HepG2 (cell line): ENCODE results near the gene TMEM190. TPM values are rescaled to one million over a fixed set of nuclear protein-coding genes. Genes with fewer than 3 reads are reported as not detected.

Source experiments
- ATAC-seq: fragments of 200-7000 bp; cut with Tn5 transposase; 3 replicates; pipeline ENCODE4 v1.9.1; 2020; ENCODE audit warnings: mild to moderate bottlenecking, moderate library complexity
- BruUV-seq: library from RNA; stranded (reverse); fragments of 400-500 nt; replicated peaks from 2 replicates; lab custom pipeline; 2021; lab: Mats Ljungman, UMichigan
- CTCF ChIA-PET: fragments of 300-600 bp; formaldehyde crosslinking; extraction: SDS; loops from one replicate; lab custom pipeline; 2021; ENCODE audit warnings: low total read pairs, inconsistent platforms, low intra/inter-chr PET ratio; lab: Yijun Ruan, JAX
- POLR2A ChIA-PET: fragments of 350-600 bp; sonication (Branson Sonifier 250); formaldehyde crosslinking; loops from one replicate; lab custom pipeline; 2020; ENCODE audit warnings: antibody characterized with exemption, inconsistent platforms; lab: Yijun Ruan, JAX
- DNase-seq: peaks from one replicate; pipeline ENCODE4 v3.0.0-alpha.2; 2015; ENCODE audit warnings: low spot score
- FAIRE-seq: peaks from 3 replicates; lab custom pipeline; 2011; peaks lifted over from hg19 to GRCh38; lab: Jason Lieb, UNC
- H2AFZ ChIP-seq: one replicate; pipeline ENCODE4 v1.6.1; 2011; ENCODE audit warnings: low read length, inconsistent platforms
- H3K27ac ChIP-seq: fragments of 300-600 bp; 3 replicates; pipeline ENCODE4 v1.8.0; 2011; ENCODE audit warnings: mixed run types, mild to moderate bottlenecking, mixed read lengths, low read length, inconsistent platforms; ENCODE audit not compliant: insufficient read depth; ENCODE audit errors: extremely low read length
- H3K27me3 ChIP-seq, 2 experiments: fragments of 200-600 bp in 1 of 2; 2 replicates in 1 of 2; 3 replicates in 1 of 2; pipeline versions ENCODE4 v1.6.0 to v1.8.0; 2011; ENCODE audit warnings: low read length in 2 of 2, mild to moderate bottlenecking in 2 of 2, moderate library complexity in 2 of 2, inconsistent platforms in 1 of 2; ENCODE audit not compliant: insufficient read depth in 2 of 2, control insufficient read depth in 1 of 2
- H3K36me3 ChIP-seq, 2 experiments: fragments of 200-600 bp in 1 of 2; replicated peaks in 1 of 2; 2 replicates in 1 of 2; 3 replicates in 1 of 2; pipeline versions ENCODE4 v1.5.1 to v1.8.0; 2011; ENCODE audit warnings: low read length in 2 of 2, inconsistent platforms in 1 of 2; ENCODE audit not compliant: insufficient read depth in 2 of 2, control insufficient read depth in 1 of 2
- H3K4me1 ChIP-seq: 2 replicates; pipeline ENCODE4 v1.5.1; 2012; ENCODE audit warnings: low read length, inconsistent platforms; ENCODE audit not compliant: insufficient read depth
- H3K4me2 ChIP-seq: 2 replicates; pipeline ENCODE4 v1.6.0; 2011; ENCODE audit warnings: low read depth, low read length, inconsistent platforms
- H3K4me3 ChIP-seq, 3 experiments: fragments of 200-600 bp in 1 of 3; sonication (generic), shearing (Covaris generic) in 1 of 3; replicated peaks in 1 of 3; 2 replicates each; pipeline ENCODE4 v1.5.1; 2011 to 2016; ENCODE audit warnings: low read length in 3 of 3, inconsistent platforms in 2 of 3, low read depth in 2 of 3, mild to moderate bottlenecking in 2 of 3, control low read depth in 1 of 3, mixed read lengths in 1 of 3; ENCODE audit not compliant: insufficient read depth in 1 of 3
- H3K79me2 ChIP-seq: one replicate; pipeline ENCODE4 v1.6.1; 2011; ENCODE audit warnings: low read length, inconsistent platforms; ENCODE audit not compliant: insufficient read depth
- H3K9ac ChIP-seq: 2 replicates; pipeline ENCODE4 v1.6.0; 2011; ENCODE audit warnings: mild to moderate bottlenecking, low read depth, low read length, inconsistent platforms; ENCODE audit not compliant: insufficient read depth
- H3K9me3 ChIP-seq: 2 replicates; pipeline ENCODE4 v1.5.1; 2012; ENCODE audit warnings: mild to moderate bottlenecking, low read length
- H4K20me1 ChIP-seq: 2 replicates; pipeline ENCODE4 v1.6.0; 2011; ENCODE audit warnings: inconsistent platforms, mild to moderate bottlenecking, low read length, moderate library complexity; ENCODE audit not compliant: insufficient read depth
- ARID2 ChIP-seq: sonication (generic); formaldehyde crosslinking; IDR thresholded peaks from 2 replicates; pipeline ENCODE4 v1.8.1; 2022; ENCODE audit warnings: mild to moderate bottlenecking, missing genetic modification reagents, borderline replicate concordance
- DR1 ChIP-seq: sonication (generic); formaldehyde crosslinking; IDR thresholded peaks from 2 replicates; pipeline ENCODE4 v1.8.0; 2021; ENCODE audit warnings: mild to moderate bottlenecking, missing genetic modification reagents, inconsistent platforms
- GABPA ChIP-seq, 2 experiments: IDR thresholded peaks; 2 replicates each; pipeline ENCODE4 v1.6.1; 2011 to 2016; ENCODE audit warnings: low read depth in 2 of 2, low read length in 1 of 2, missing biosample characterization in 1 of 2, missing genetic modification characterization in 1 of 2
- MATR3 ChIP-seq: sonication (generic); formaldehyde crosslinking; IDR thresholded peaks from 2 replicates; pipeline ENCODE4 v1.4.0; 2020; ENCODE audit warnings: missing genetic modification reagents
- NPAS2 ChIP-seq: sonication (generic); formaldehyde crosslinking; IDR thresholded peaks from 2 replicates; pipeline ENCODE4 v1.8.0; 2022; ENCODE audit warnings: mild to moderate bottlenecking, missing genetic modification reagents, borderline replicate concordance
- RFX5 ChIP-seq: IDR thresholded peaks from 2 replicates; pipeline ENCODE4 v1.6.1; 2011; ENCODE audit warnings: low read depth, low read length, improper control_type of control experiment
- SATB2 ChIP-seq: sonication (generic); formaldehyde crosslinking; IDR thresholded peaks from 2 replicates; pipeline ENCODE4 v1.5.0; 2020; ENCODE audit warnings: missing genetic modification reagents
- SETDB1 ChIP-seq: sonication (generic); formaldehyde crosslinking; IDR thresholded peaks from 2 replicates; pipeline ENCODE4 v1.5.1; 2020; ENCODE audit warnings: missing genetic modification reagents, mild to moderate bottlenecking, borderline replicate concordance
- ZNF441 ChIP-seq: sonication (generic); formaldehyde crosslinking; IDR thresholded peaks from 2 replicates; pipeline ENCODE4 v1.7.0; 2021; ENCODE audit warnings: missing genetic modification reagents, borderline replicate concordance
- ZNF562 ChIP-seq: sonication (generic); formaldehyde crosslinking; IDR thresholded peaks from 2 replicates; pipeline ENCODE4 v1.8.0; 2022; ENCODE audit warnings: missing genetic modification reagents, borderline replicate concordance
- WGBS: methylation state at CpG from one replicate; pipeline ENCODE4 v1.1.6; 2017; ENCODE audit warnings: low lambda C conversion rate; 5-methylcytosine and 5-hydroxymethylcytosine counted together
- in situ Hi-C: cut with HindIII; loops from 2 replicates; pipeline ENCODE4 v1.10.0; 2017; ENCODE audit warnings: low pct_unique_long_range_greater_than_20kb; ENCODE audit not compliant: extremely low pct_ligation_motif_present
- intact Hi-C: fragments of 100-400 bp; cut with micrococcal nuclease; formaldehyde crosslinking; loops from one replicate; pipeline ENCODE4 v1.10.0; 2022; ENCODE audit not compliant: unreplicated experiment
- polyA plus RNA-seq, 8 experiments: library from polyadenylated mRNA; depleted of rRNA in 3 of 8; stranded (reverse) in 7 of 8; unstranded in 1 of 8; fragments of >200 nt; fragmentation: Illumina TruSeq in 4 of 8; extraction: Trizol in 4 of 8; gene quantifications; 2 replicates each; pipeline versions ENCODE4 v1.2.1 to v1.2.3, GENCODE V29; 2011 to 2016; ENCODE audit warnings: low read depth in 4 of 8, missing spikeins in 1 of 8, mixed read lengths in 1 of 8; ENCODE audit not compliant: insufficient read depth in 1 of 8
- total RNA-seq, 5 experiments: library from RNA; depleted of rRNA; stranded (reverse); fragments of >200 nt; fragmentation: Illumina TruSeq; extraction: Trizol; gene quantifications; 2 replicates each; pipeline ENCODE4 v1.2.3, GENCODE V29; 2016; ENCODE audit warnings: low read depth in 1 of 5

The TMEM190 gene
- total and polyA plus RNA-seq, 2 of the 13 experiments (the other 11 are each of a cell fraction or from before 2014, with no cell fraction given), result 0.35 to 0.83 TPM

GRCh38 chr19:55355213-55355821, 21.3 kb upstream of the TMEM190 start:
- in situ Hi-C loops, result no loop called here
- ChIA-PET CTCF (no interaction called here), POLR2A (no interaction called here)
- no peak for ATAC-seq
- Histone ChIP-seq H3K4me1 (peaks cover 19% of the 10 kb centered on the region), H3K9ac (no peak overlapping the region), H3K27me3 (peaks cover 10 to 66% of the 10 kb centered on the region in 2 experiments; a peak in 4 of 5 replicates), H3K27ac (no peak overlapping the region), H3K9me3 (no peaks in the 10 kb centered on the region), H3K4me2 (no peak overlapping the region), H3K36me3 (no peaks in the 10 kb centered on the region), H4K20me1 (0 out of 2 replicates have a peak, but pooled peaks cover 4% of the 10 kb centered on the region), H3K4me3 (no peak overlapping the region), H2AFZ (no peak overlapping the region), H3K79me2 (no peaks in the 10 kb centered on the region)
- intact Hi-C loops, result no loop called here
- no peak for FAIRE-seq
- 16% methylated on average over 5 of the region's 13 CpGs for WGBS
- TF ChIP-seq ZNF441 (CRISPR knock-in tag) (no peak), SETDB1 (CRISPR knock-in tag) (no peak), RFX5 (no peak), ARID2 (no peak), MATR3 (CRISPR knock-in tag) (no peak), GABPA (IDR thresholded peaks at IDR 0.05; ENCODE audit: low read depth, low read length) (no peak), GABPA (CRISPR knock-in tag; IDR thresholded peaks at IDR 0.05; ENCODE audit: low read depth) (no peak), SATB2 (CRISPR knock-in tag) (no peak), ZNF562 (CRISPR knock-in tag) (no peak), NPAS2 (CRISPR knock-in tag) (no peak), DR1 (no peak)
- DNase-seq, result no peak
- BruUV-seq, result no TSS peak
